Trophoblast cell (in vitro differentiated cells and primary cell): ENCODE results near the gene METTL26.

ENCODE experiments used
- DNase-seq, 2 donors: peaks; one replicate each; pipeline ENCODE4 v3.0.0-alpha.2; 2016
- H2AFZ ChIP-seq: 2 replicates; pipeline ENCODE4 v1.6.1; 2013; ENCODE audit warnings: low read length, moderate library complexity, mild to moderate bottlenecking; ENCODE audit not compliant: insufficient read depth, poor library complexity
- H2AK5ac ChIP-seq: 2 replicates; pipeline ENCODE4 v1.6.1; 2013; ENCODE audit warnings: mild to moderate bottlenecking, low read length
- H2BK120ac ChIP-seq: 2 replicates; pipeline ENCODE4 v1.6.1; 2013; ENCODE audit warnings: low read length, mild to moderate bottlenecking, moderate library complexity; ENCODE audit not compliant: insufficient read depth, poor library complexity
- H2BK12ac ChIP-seq: 2 replicates; pipeline ENCODE4 v1.6.1; 2013; ENCODE audit warnings: mild to moderate bottlenecking, low read length, moderate library complexity
- H2BK5ac ChIP-seq: 2 replicates; pipeline ENCODE4 v1.6.1; 2013; ENCODE audit warnings: low read length, low read depth, moderate library complexity, mild to moderate bottlenecking; ENCODE audit not compliant: poor library complexity
- H3K14ac ChIP-seq: 2 replicates; pipeline ENCODE4 v1.6.1; 2013; ENCODE audit warnings: mild to moderate bottlenecking, low read length
- H3K18ac ChIP-seq: 2 replicates; pipeline ENCODE4 v1.6.1; 2013; ENCODE audit warnings: mild to moderate bottlenecking, low read length
- H3K23ac ChIP-seq: 2 replicates; pipeline ENCODE4 v1.6.1; 2013; ENCODE audit warnings: low read length
- H3K27ac ChIP-seq: 2 replicates; pipeline ENCODE4 v1.5.1; 2013; ENCODE audit warnings: low read depth, mild to moderate bottlenecking, inconsistent platforms, low read length, moderate library complexity
- H3K27me3 ChIP-seq: 2 replicates; pipeline ENCODE4 v1.6.1; 2013; ENCODE audit warnings: inconsistent platforms, mild to moderate bottlenecking, low read length, moderate library complexity; ENCODE audit not compliant: insufficient read depth
- H3K36me3 ChIP-seq, 2 experiments: 1 replicate in 1 of 2; 2 replicates in 1 of 2; pipeline ENCODE4 v1.6.1; 2013; ENCODE audit warnings: low read length in 2 of 2, mild to moderate bottlenecking in 2 of 2, moderate library complexity in 1 of 2; ENCODE audit not compliant: insufficient read depth in 2 of 2, control insufficient read depth in 1 of 2
- H3K4ac ChIP-seq: 2 replicates; pipeline ENCODE4 v1.6.1; 2013; ENCODE audit warnings: low read depth, mild to moderate bottlenecking, low read length, moderate library complexity
- H3K4me1 ChIP-seq, 2 experiments: 1 replicate in 1 of 2; 2 replicates in 1 of 2; pipeline ENCODE4 v1.6.1; 2013; ENCODE audit warnings: low read length in 2 of 2, mild to moderate bottlenecking in 2 of 2, moderate library complexity in 1 of 2; ENCODE audit not compliant: insufficient read depth in 2 of 2, control insufficient read depth in 1 of 2
- H3K4me2 ChIP-seq: 2 replicates; pipeline ENCODE4 v1.6.1; 2013; ENCODE audit warnings: inconsistent platforms, mild to moderate bottlenecking, low read length, moderate library complexity
- H3K4me3 ChIP-seq: 2 replicates; pipeline ENCODE4 v1.5.1; 2013; ENCODE audit warnings: mild to moderate bottlenecking, low read depth, low read length, inconsistent platforms
- H3K79me1 ChIP-seq: one replicate; pipeline ENCODE4 v1.6.1; 2013; ENCODE audit warnings: low read length
- H3K79me2 ChIP-seq: 2 replicates; pipeline ENCODE4 v1.6.1; 2013; ENCODE audit warnings: low read length, mild to moderate bottlenecking; ENCODE audit not compliant: control insufficient read depth, insufficient read depth, poor library complexity
- H3K9ac ChIP-seq: 2 replicates; pipeline ENCODE4 v1.6.1; 2013; ENCODE audit warnings: mild to moderate bottlenecking, low read length
- H3K9me3 ChIP-seq: 2 replicates; pipeline ENCODE4 v1.6.1; 2013; ENCODE audit warnings: low read depth, mild to moderate bottlenecking, control low read depth, inconsistent platforms, low read length; ENCODE audit not compliant: insufficient read depth
- H4K12ac ChIP-seq: 2 replicates; pipeline ENCODE4 v1.6.1; 2013; ENCODE audit warnings: low read depth, mild to moderate bottlenecking, low read length, moderate library complexity
- H4K8ac ChIP-seq: 2 replicates; pipeline ENCODE4 v1.6.1; 2013; ENCODE audit warnings: low read depth, mild to moderate bottlenecking, low read length, moderate library complexity
- H4K91ac ChIP-seq: one replicate; pipeline ENCODE4 v1.6.1; 2013; ENCODE audit warnings: low read depth, mild to moderate bottlenecking, low read length, moderate library complexity
- WGBS: extraction: QIAGEN DNeasy Blood & Tissue Kit; methylation state at CpG from one replicate; pipeline ENCODE4 v1.1.7; 2013; ENCODE audit warnings: missing lambda C conversion rate; ENCODE audit not compliant: insufficient read length, insufficient coverage; ENCODE audit errors: extremely low coverage; 5-methylcytosine and 5-hydroxymethylcytosine counted together

METTL26 gene

GRCh38 chr16:586645-587590 lies 49.2 kb downstream of the METTL26 start:
- no peak overlapping the region for H4K91ac ChIP-seq
- peaks cover 27% of the 10 kb centered on the region for H3K79me2 ChIP-seq

GRCh38 chr16:586047-586644 lies 50.0 kb downstream of the METTL26 start:
- H3K4ac ChIP-seq: no peak overlapping the region
- peak; percentile 26 to 64 for DNase-seq
- no peak overlapping the region for H3K23ac ChIP-seq
- H3K4me2 ChIP-seq: no peak overlapping the region
- H4K8ac ChIP-seq: no peak overlapping the region
- H3K36me3 ChIP-seq: peaks cover 5 to 8% of the 10 kb centered on the region in 2 experiments
- H2BK5ac ChIP-seq: no peak overlapping the region
- no peak overlapping the region for H3K9ac ChIP-seq
- H2AFZ ChIP-seq: no peak overlapping the region
- peaks cover 12 to 13% of the 10 kb centered on the region in 2 experiments for H3K4me1 ChIP-seq
- H4K12ac ChIP-seq: no peak overlapping the region
- no peak overlapping the region for H4K91ac ChIP-seq
- H3K14ac ChIP-seq: no peak overlapping the region
- peaks cover 26% of the 10 kb centered on the region for H3K79me2 ChIP-seq
- H3K79me1 ChIP-seq: peaks cover 21% of the 10 kb centered on the region
- H2BK12ac ChIP-seq: no peak overlapping the region
- H3K4me3 ChIP-seq: no peak overlapping the region
- H2BK120ac ChIP-seq: no peak overlapping the region
- no peak overlapping the region for H2AK5ac ChIP-seq
- WGBS: no CpG with 5 or more reads among the region's 16 CpGs
- no peak overlapping the region for H3K27ac ChIP-seq
- H3K9me3 ChIP-seq: peaks cover 3% of the 10 kb centered on the region
- H3K18ac ChIP-seq: no peak overlapping the region
- no peaks in the 10 kb centered on the region for H3K27me3 ChIP-seq

More at GRCh38 chr16:586645-587590, 49.2 kb downstream of the METTL26 start:
- Histone ChIP-seq H2BK5ac (no peak overlapping the region), H2AK5ac (no peak overlapping the region), H3K27ac (no peak overlapping the region), H3K79me1 (peaks cover 21% of the 10 kb centered on the region), H3K9me3 (peaks cover 3% of the 10 kb centered on the region), H3K14ac (no peak overlapping the region), H3K27me3 (no peaks in the 10 kb centered on the region), H3K4ac (no peak overlapping the region), H4K8ac (no peak overlapping the region), H3K4me3 (no peak overlapping the region), H2BK12ac (no peak overlapping the region), H2AFZ (no peak overlapping the region), H3K36me3 (peaks cover 3 to 8% of the 10 kb centered on the region in 2 experiments), H2BK120ac (no peak overlapping the region), H3K9ac (no peak overlapping the region), H3K18ac (no peak overlapping the region), H3K4me2 (no peak overlapping the region), H3K23ac (no peak overlapping the region), H4K12ac (no peak overlapping the region), H3K4me1 (peaks cover 16 to 18% of the 10 kb centered on the region in 2 experiments)
- no CpG with 5 or more reads among the region's 14 CpGs for WGBS
- peak in 1 of 2 donors; percentile 14 for DNase-seq

- peaks cover 18% of the 10 kb centered on the region for H3K79me2 ChIP-seq
- no peak for DNase-seq
- H3K4me2 ChIP-seq: no peak overlapping the region
- H3K79me1 ChIP-seq: peaks cover 19% of the 10 kb centered on the region
- H3K18ac ChIP-seq: no peak overlapping the region
- no peak overlapping the region for H2AK5ac ChIP-seq
- H4K8ac ChIP-seq: no peak overlapping the region
- H2AFZ ChIP-seq: no peak overlapping the region
- no peak overlapping the region for H4K91ac ChIP-seq
- no peak overlapping the region for H3K4ac ChIP-seq
- H2BK12ac ChIP-seq: no peak overlapping the region
- no peaks in the 10 kb centered on the region for H3K27me3 ChIP-seq
- no peak overlapping the region for H4K12ac ChIP-seq
- H2BK5ac ChIP-seq: no peak overlapping the region
- WGBS: no CpG with 5 or more reads among the region's 10 CpGs
- no peak overlapping the region for H3K14ac ChIP-seq
- peaks cover 3% of the 10 kb centered on the region for H3K9me3 ChIP-seq
- H2BK120ac ChIP-seq: no peak overlapping the region
- no peak overlapping the region for H3K9ac ChIP-seq
- no peak overlapping the region for H3K4me3 ChIP-seq
- H3K36me3 ChIP-seq: peaks cover 11 to 15% of the 10 kb centered on the region in 2 experiments
- no peak overlapping the region for H3K23ac ChIP-seq
- peaks cover 5 to 6% of the 10 kb centered on the region in 2 experiments for H3K4me1 ChIP-seq
- no peak overlapping the region for H3K27ac ChIP-seq
These were observed 50.8 kb downstream of the METTL26 start for GRCh38 chr16:585351-585750.
